ENCODE results near the gene CCDC186. TPM values are rescaled to one million over a fixed set of nuclear protein-coding genes. Genes with fewer than 3 reads are reported as not detected.

The CCDC186 gene
- total RNA-seq, 1 experiment from 2014 or later: 14.4 TPM

GRCh38 chr10:114117728-114118127 is 56.3 kb downstream of the CCDC186 start:
- Histone ChIP-seq H3K36me3 (ENCODE audit: control insufficient read depth, insufficient read depth, low read length) (no peaks in the 10 kb centered on the region), H3K9me3 (ENCODE audit: control insufficient read depth, insufficient read depth, low read depth, low read length) (no peaks in the 10 kb centered on the region), H3K4me3 (ENCODE audit: low read depth in 2 of 2, low read length in 2 of 2) (no peak overlapping the region), H3K4me1 (ENCODE audit: control insufficient read depth, insufficient read depth, low read length) (no peaks in the 10 kb centered on the region), H3K27me3 (ENCODE audit: control insufficient read depth, insufficient read depth, low read length) (peaks cover 9% of the 10 kb centered on the region; the same call in 1 of the 2 replicates), H3K27ac (ENCODE audit: low read length) (no peak overlapping the region)
- ChIA-PET CTCF (no interaction called here), POLR2A (no interaction called here)
- DNase-seq (ENCODE audit: low read depth, low spot score) (no peak), ATAC-seq (no peak)
- in situ Hi-C loops (cut with HindIII; ENCODE audit: low pct_unique_long_range_greater_than_20kb, low sequenced_read_pairs): no loop called here
- intact Hi-C loops (cut with micrococcal nuclease; ENCODE audit: unreplicated experiment): no loop called here
- BruUV-seq (replicated peaks): no TSS peak
- TF ChIP-seq TCF7L2 (IDR thresholded peaks at IDR 0.05; ENCODE audit: low read depth, low read length) (no peak), REST (IDR thresholded peaks at IDR 0.05; ENCODE audit: insufficient read depth in 1 of 2, low read depth in 2 of 2, low read length in 1 of 2) (no peak), POLR2AphosphoS5 (IDR thresholded peaks at IDR 0.05; ENCODE audit: low read depth, low read length) (no peak), SIN3A (IDR thresholded peaks at IDR 0.05; ENCODE audit: borderline replicate concordance, insufficient read depth, low read depth, low read length) (no peak), CTCF (IDR thresholded peaks at IDR 0.05) (no peak)

GRCh38 chr10:114115661-114116445 is 58.1 kb downstream of the CCDC186 start:
- H3K9me3 ChIP-seq (ENCODE audit: control insufficient read depth, insufficient read depth, low read depth, low read length): no peaks in the 10 kb centered on the region
- H3K27ac ChIP-seq (ENCODE audit: low read length): no peak overlapping the region
- H3K27me3 ChIP-seq (ENCODE audit: control insufficient read depth, insufficient read depth, low read length): peaks cover 9% of the 10 kb centered on the region; the same call in 1 of the 2 replicates
- POLR2A ChIA-PET: interaction anchor here (0.5 to 1.2 kb wide), 2 partner anchors 10 to 14 kb away, joined by 3 to 5 read pairs; no protein-coding TSS in a partner anchor
- H3K4me1 ChIP-seq (ENCODE audit: control insufficient read depth, insufficient read depth, low read length): no peaks in the 10 kb centered on the region
- BruUV-seq (replicated peaks): no TSS peak
- no peaks in the 10 kb centered on the region for H3K36me3 ChIP-seq (ENCODE audit: control insufficient read depth, insufficient read depth, low read length)
- intact Hi-C loops (cut with micrococcal nuclease; ENCODE audit: unreplicated experiment): no loop called here
- no peak for DNase-seq (ENCODE audit: low read depth, low spot score)
- CTCF ChIA-PET: no interaction called here
- ATAC-seq: no peak
- no peak overlapping the region for H3K4me3 ChIP-seq (ENCODE audit: low read depth in 2 of 2, low read length in 2 of 2)
- in situ Hi-C loops (cut with HindIII; ENCODE audit: low pct_unique_long_range_greater_than_20kb, low sequenced_read_pairs): no loop called here
- TF ChIP-seq CTCF (IDR thresholded peaks at IDR 0.05): no peak
- no peak for TF ChIP-seq POLR2AphosphoS5 (IDR thresholded peaks at IDR 0.05; ENCODE audit: low read depth, low read length)
- TF ChIP-seq SIN3A (IDR thresholded peaks at IDR 0.05; ENCODE audit: borderline replicate concordance, insufficient read depth, low read depth, low read length): no peak
- no peak for TF ChIP-seq REST (IDR thresholded peaks at IDR 0.05; ENCODE audit: insufficient read depth in 1 of 2, low read depth in 2 of 2, low read length in 1 of 2)
- no peak for TF ChIP-seq TCF7L2 (IDR thresholded peaks at IDR 0.05; ENCODE audit: low read depth, low read length)

Measured in Panc1 (cell line).